HepG2 (cell line): ENCODE measurements around the gene TMC8. TPM values are rescaled to one million over a fixed set of nuclear protein-coding genes. Genes with fewer than 3 reads are reported as not detected.
A peak's percentile ranks its signal among the peaks of the same experiment; 100 is the strongest.

ENCODE experiments used
- ATAC-seq: fragments of 200-7000 bp; cut with Tn5 transposase; 3 replicates; pipeline ENCODE4 v1.9.1; 2020; ENCODE audit warnings: mild to moderate bottlenecking, moderate library complexity
- BruUV-seq: library from RNA; stranded (reverse); fragments of 400-500 nt; replicated peaks from 2 replicates; lab custom pipeline; 2021; lab: Mats Ljungman, UMichigan
- CTCF ChIA-PET: fragments of 300-600 bp; formaldehyde crosslinking; extraction: SDS; loops from one replicate; lab custom pipeline; 2021; ENCODE audit warnings: low total read pairs, inconsistent platforms, low intra/inter-chr PET ratio; lab: Yijun Ruan, JAX
- POLR2A ChIA-PET: fragments of 350-600 bp; sonication (Branson Sonifier 250); formaldehyde crosslinking; loops from one replicate; lab custom pipeline; 2020; ENCODE audit warnings: antibody characterized with exemption, inconsistent platforms; lab: Yijun Ruan, JAX
- DNase-seq: peaks from one replicate; pipeline ENCODE4 v3.0.0-alpha.2; 2015; ENCODE audit warnings: low spot score
- FAIRE-seq: peaks from 3 replicates; lab custom pipeline; 2011; peaks lifted over from hg19 to GRCh38; lab: Jason Lieb, UNC
- H2AFZ ChIP-seq: one replicate; pipeline ENCODE4 v1.6.1; 2011; ENCODE audit warnings: low read length, inconsistent platforms
- H3K27ac ChIP-seq: fragments of 300-600 bp; 3 replicates; pipeline ENCODE4 v1.8.0; 2011; ENCODE audit warnings: mixed run types, mild to moderate bottlenecking, mixed read lengths, low read length, inconsistent platforms; ENCODE audit not compliant: insufficient read depth; ENCODE audit errors: extremely low read length
- H3K27me3 ChIP-seq, 2 experiments: fragments of 200-600 bp in 1 of 2; 2 replicates in 1 of 2; 3 replicates in 1 of 2; pipeline versions ENCODE4 v1.6.0 to v1.8.0; 2011; ENCODE audit warnings: low read length in 2 of 2, mild to moderate bottlenecking in 2 of 2, moderate library complexity in 2 of 2, inconsistent platforms in 1 of 2; ENCODE audit not compliant: insufficient read depth in 2 of 2, control insufficient read depth in 1 of 2
- H3K36me3 ChIP-seq, 2 experiments: fragments of 200-600 bp in 1 of 2; replicated peaks in 1 of 2; 2 replicates in 1 of 2; 3 replicates in 1 of 2; pipeline versions ENCODE4 v1.5.1 to v1.8.0; 2011; ENCODE audit warnings: low read length in 2 of 2, inconsistent platforms in 1 of 2; ENCODE audit not compliant: insufficient read depth in 2 of 2, control insufficient read depth in 1 of 2
- H3K4me1 ChIP-seq: 2 replicates; pipeline ENCODE4 v1.5.1; 2012; ENCODE audit warnings: low read length, inconsistent platforms; ENCODE audit not compliant: insufficient read depth
- H3K4me2 ChIP-seq: 2 replicates; pipeline ENCODE4 v1.6.0; 2011; ENCODE audit warnings: low read depth, low read length, inconsistent platforms
- H3K4me3 ChIP-seq, 3 experiments: fragments of 200-600 bp in 1 of 3; sonication (generic), shearing (Covaris generic) in 1 of 3; replicated peaks in 1 of 3; 2 replicates each; pipeline ENCODE4 v1.5.1; 2011 to 2016; ENCODE audit warnings: low read length in 3 of 3, inconsistent platforms in 2 of 3, low read depth in 2 of 3, mild to moderate bottlenecking in 2 of 3, control low read depth in 1 of 3, mixed read lengths in 1 of 3; ENCODE audit not compliant: insufficient read depth in 1 of 3
- H3K79me2 ChIP-seq: one replicate; pipeline ENCODE4 v1.6.1; 2011; ENCODE audit warnings: low read length, inconsistent platforms; ENCODE audit not compliant: insufficient read depth
- H3K9ac ChIP-seq: 2 replicates; pipeline ENCODE4 v1.6.0; 2011; ENCODE audit warnings: mild to moderate bottlenecking, low read depth, low read length, inconsistent platforms; ENCODE audit not compliant: insufficient read depth
- H3K9me3 ChIP-seq: 2 replicates; pipeline ENCODE4 v1.5.1; 2012; ENCODE audit warnings: mild to moderate bottlenecking, low read length
- H4K20me1 ChIP-seq: 2 replicates; pipeline ENCODE4 v1.6.0; 2011; ENCODE audit warnings: inconsistent platforms, mild to moderate bottlenecking, low read length, moderate library complexity; ENCODE audit not compliant: insufficient read depth
- AGO1 ChIP-seq: fragments of 200-400 bp; formaldehyde crosslinking; IDR thresholded peaks from 2 replicates; pipeline ENCODE4 v1.6.1; 2017; ENCODE audit warnings: mild to moderate bottlenecking, low read depth, low read length, moderate library complexity; ENCODE audit not compliant: poor library complexity, severe bottlenecking
- AGO2 ChIP-seq: fragments of 200-400 bp; formaldehyde crosslinking; optimal IDR thresholded peaks from 2 replicates; pipeline ENCODE3; 2017; ENCODE audit warnings: mild to moderate bottlenecking, low read depth, low read length, moderate library complexity
- GABPB1 ChIP-seq: IDR thresholded peaks from 2 replicates; pipeline ENCODE4 v1.6.1; 2016; ENCODE audit warnings: mild to moderate bottlenecking, missing genetic modification reagents, moderate library complexity, missing compliant biosample characterization
- HOXA3 ChIP-seq: sonication (generic); formaldehyde crosslinking; IDR thresholded peaks from 2 replicates; pipeline ENCODE4 v1.5.0; 2020; ENCODE audit warnings: missing genetic modification reagents
- NFE2L1 ChIP-seq: sonication (generic); formaldehyde crosslinking; IDR thresholded peaks from 2 replicates; pipeline ENCODE4 v1.4.0; 2020; ENCODE audit warnings: missing genetic modification reagents, mild to moderate bottlenecking, borderline replicate concordance
- POLR2A ChIP-seq, 2 experiments: IDR thresholded peaks; 2 replicates each; pipeline ENCODE4 v1.6.1; 2011; ENCODE audit warnings: low read depth in 2 of 2, low read length in 2 of 2, mild to moderate bottlenecking in 1 of 2, moderate library complexity in 1 of 2; ENCODE audit not compliant: insufficient read depth in 1 of 2
- ZBTB4 ChIP-seq: sonication (generic); formaldehyde crosslinking; IDR thresholded peaks from 2 replicates; pipeline ENCODE4 v1.4.0; 2020; ENCODE audit warnings: missing genetic modification reagents, mild to moderate bottlenecking, borderline replicate concordance
- ZFY ChIP-seq: sonication (generic); formaldehyde crosslinking; IDR thresholded peaks from 2 replicates; pipeline ENCODE4 v1.4.0; 2020; ENCODE audit warnings: missing genetic modification reagents
- ZNF547 ChIP-seq: sonication (generic); formaldehyde crosslinking; IDR thresholded peaks from 2 replicates; pipeline ENCODE4 v1.5.1; 2020; ENCODE audit warnings: mild to moderate bottlenecking, missing genetic modification reagents
- ZNF572 ChIP-seq: sonication (generic); formaldehyde crosslinking; IDR thresholded peaks from 2 replicates; pipeline ENCODE4 v1.5.1; 2020; ENCODE audit warnings: mild to moderate bottlenecking, missing genetic modification reagents
- WGBS: methylation state at CpG from one replicate; pipeline ENCODE4 v1.1.6; 2017; ENCODE audit warnings: low lambda C conversion rate; 5-methylcytosine and 5-hydroxymethylcytosine counted together
- in situ Hi-C: cut with HindIII; loops from 2 replicates; pipeline ENCODE4 v1.10.0; 2017; ENCODE audit warnings: low pct_unique_long_range_greater_than_20kb; ENCODE audit not compliant: extremely low pct_ligation_motif_present
- intact Hi-C: fragments of 100-400 bp; cut with micrococcal nuclease; formaldehyde crosslinking; loops from one replicate; pipeline ENCODE4 v1.10.0; 2022; ENCODE audit not compliant: unreplicated experiment
- polyA plus RNA-seq, 8 experiments: library from polyadenylated mRNA; depleted of rRNA in 3 of 8; stranded (reverse) in 7 of 8; unstranded in 1 of 8; fragments of >200 nt; fragmentation: Illumina TruSeq in 4 of 8; extraction: Trizol in 4 of 8; gene quantifications; 2 replicates each; pipeline versions ENCODE4 v1.2.1 to v1.2.3, GENCODE V29; 2011 to 2016; ENCODE audit warnings: low read depth in 4 of 8, missing spikeins in 1 of 8, mixed read lengths in 1 of 8; ENCODE audit not compliant: insufficient read depth in 1 of 8
- total RNA-seq, 5 experiments: library from RNA; depleted of rRNA; stranded (reverse); fragments of >200 nt; fragmentation: Illumina TruSeq; extraction: Trizol; gene quantifications; 2 replicates each; pipeline ENCODE4 v1.2.3, GENCODE V29; 2016; ENCODE audit warnings: low read depth in 1 of 5
- TF ChIP-seq, protein P1 (sequence below): sonication (generic); formaldehyde crosslinking; IDR thresholded peaks from 2 replicates; pipeline ENCODE4 v1.8.0; 2022; ENCODE audit warnings: mild to moderate bottlenecking, missing genetic modification reagents, moderate library complexity
- TF ChIP-seq, protein P2 (sequence below): sonication (generic); formaldehyde crosslinking; IDR thresholded peaks from 2 replicates; pipeline ENCODE4 v1.5.0; 2020; ENCODE audit warnings: mild to moderate bottlenecking, missing genetic modification reagents, moderate library complexity

Gene TMC8
- total and polyA plus RNA-seq, 2 of the 13 experiments (the other 11 are each of a cell fraction or from before 2014, with no cell fraction given): 0.53 to 7.8 TPM

- TF ChIP-seq, protein P1, sequence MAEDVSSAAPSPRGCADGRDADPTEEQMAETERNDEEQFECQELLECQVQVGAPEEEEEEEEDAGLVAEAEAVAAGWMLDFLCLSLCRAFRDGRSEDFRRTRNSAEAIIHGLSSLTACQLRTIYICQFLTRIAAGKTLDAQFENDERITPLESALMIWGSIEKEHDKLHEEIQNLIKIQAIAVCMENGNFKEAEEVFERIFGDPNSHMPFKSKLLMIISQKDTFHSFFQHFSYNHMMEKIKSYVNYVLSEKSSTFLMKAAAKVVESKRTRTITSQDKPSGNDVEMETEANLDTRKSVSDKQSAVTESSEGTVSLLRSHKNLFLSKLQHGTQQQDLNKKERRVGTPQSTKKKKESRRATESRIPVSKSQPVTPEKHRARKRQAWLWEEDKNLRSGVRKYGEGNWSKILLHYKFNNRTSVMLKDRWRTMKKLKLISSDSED (CRISPR knock-in tag): no peak
- TF ChIP-seq ZFY (CRISPR knock-in tag) (peak; percentile 21; the same call in 1 of the 2 replicates), HOXA3 (CRISPR knock-in tag) (0 out of 2 replicates have a peak, but pooled peaks have one; percentile 5), ZNF572 (CRISPR knock-in tag) (0 out of 2 replicates have a peak, but pooled peaks have one; percentile 15), POLR2A (IDR thresholded peaks at IDR 0.05; ENCODE audit: insufficient read depth in 1 of 2, low read depth in 2 of 2, low read length in 2 of 2) (peak in 1 of 2 experiments; percentile 10; a peak in 1 of 4 replicates)
These were observed 43.8 kb downstream of the TMC8 start (continued) for GRCh38 chr17:78174346-78174869.

GRCh38 chr17:78174870-78175642 is 44.5 kb downstream of the TMC8 start:
- WGBS: 96% methylated on average over 26 of the region's 28 CpGs
- H3K9me3 ChIP-seq: no peaks in the 10 kb centered on the region
- H3K9ac ChIP-seq: no peak overlapping the region
- no peak overlapping the region for H3K27ac ChIP-seq
- no TSS peak for BruUV-seq
- peaks cover 19 to 61% of the 10 kb centered on the region in 2 experiments for H3K36me3 ChIP-seq
- no peaks in the 10 kb centered on the region for H4K20me1 ChIP-seq
- intact Hi-C loops: no loop called here
- DNase-seq: no peak
- H3K4me3 ChIP-seq: no peak overlapping the region
- peak; percentile 2; the same call in 1 of the 3 replicates for ATAC-seq
- no peak overlapping the region for H3K4me2 ChIP-seq
- H3K79me2 ChIP-seq: peaks cover under 1% of the 10 kb centered on the region
- H2AFZ ChIP-seq: no peak overlapping the region
- peaks cover 29% of the 10 kb centered on the region for H3K4me1 ChIP-seq
- in situ Hi-C loops: no loop called here
- CTCF ChIA-PET: no interaction called here
- POLR2A ChIA-PET: interaction anchor here (1.0 to 1.4 kb wide), 2 partner anchors 11 to 13 kb away, joined by 3 read pairs; partner anchors contain the start of gene TK1
- no peak for FAIRE-seq
- H3K27me3 ChIP-seq: no peaks in the 10 kb centered on the region
- TF ChIP-seq NFE2L1 (CRISPR knock-in tag) (peak; percentile 51; the same call in 1 of the 2 replicates), AGO2 (peak; percentile 74), ZBTB4 (CRISPR knock-in tag) (peak; percentile 54; the same call in 1 of the 2 replicates), ZNF547 (CRISPR knock-in tag) (no peak), GABPB1 (CRISPR knock-in tag) (peak; percentile 15; the same call in 1 of the 2 replicates), AGO1 (no peak), POLR2A (IDR thresholded peaks at IDR 0.05; ENCODE audit: insufficient read depth in 1 of 2, low read depth in 2 of 2, low read length in 2 of 2) (0 out of 4 replicates have a peak, but pooled peaks have one; percentile 15 to 28)
- TF ChIP-seq, protein P2, sequence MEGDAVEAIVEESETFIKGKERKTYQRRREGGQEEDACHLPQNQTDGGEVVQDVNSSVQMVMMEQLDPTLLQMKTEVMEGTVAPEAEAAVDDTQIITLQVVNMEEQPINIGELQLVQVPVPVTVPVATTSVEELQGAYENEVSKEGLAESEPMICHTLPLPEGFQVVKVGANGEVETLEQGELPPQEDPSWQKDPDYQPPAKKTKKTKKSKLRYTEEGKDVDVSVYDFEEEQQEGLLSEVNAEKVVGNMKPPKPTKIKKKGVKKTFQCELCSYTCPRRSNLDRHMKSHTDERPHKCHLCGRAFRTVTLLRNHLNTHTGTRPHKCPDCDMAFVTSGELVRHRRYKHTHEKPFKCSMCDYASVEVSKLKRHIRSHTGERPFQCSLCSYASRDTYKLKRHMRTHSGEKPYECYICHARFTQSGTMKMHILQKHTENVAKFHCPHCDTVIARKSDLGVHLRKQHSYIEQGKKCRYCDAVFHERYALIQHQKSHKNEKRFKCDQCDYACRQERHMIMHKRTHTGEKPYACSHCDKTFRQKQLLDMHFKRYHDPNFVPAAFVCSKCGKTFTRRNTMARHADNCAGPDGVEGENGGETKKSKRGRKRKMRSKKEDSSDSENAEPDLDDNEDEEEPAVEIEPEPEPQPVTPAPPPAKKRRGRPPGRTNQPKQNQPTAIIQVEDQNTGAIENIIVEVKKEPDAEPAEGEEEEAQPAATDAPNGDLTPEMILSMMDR (CRISPR knock-in tag): peak; percentile 46
